GM23338 (cell line): ENCODE data around the gene OLA1. TPM values are rescaled to one million over a fixed set of nuclear protein-coding genes. Genes with fewer than 3 reads are reported as not detected.

Experiments used
- ATAC-seq: fragments of 200-7000 bp; cut with Tn5 transposase; 3 replicates; pipeline ENCODE4 v1.9.1; 2020
- DNase-seq: peaks from one replicate; pipeline ENCODE4 v3.0.0-alpha.2; 2015; ENCODE audit warnings: low spot score
- H2AFZ ChIP-seq: fragments of 200-600 bp; sonication (generic); 2 replicates; pipeline ENCODE4 v1.8.0; 2016; ENCODE audit warnings: antibody characterized with exemption, mild to moderate bottlenecking, moderate library complexity
- H3F3A ChIP-seq: fragments of 200-600 bp; sonication (generic); replicated peaks from 2 replicates; pipeline ENCODE4 v1.8.0; 2017; ENCODE audit warnings: antibody characterized with exemption, mixed run types, low read depth
- H3K27ac ChIP-seq: fragments of 200-600 bp; sonication (generic); 2 replicates; pipeline ENCODE4 v1.6.1; 2016; ENCODE audit warnings: low read depth
- H3K27me3 ChIP-seq: fragments of 200-600 bp; sonication (generic); 2 replicates; pipeline ENCODE4 v1.8.0; 2016; ENCODE audit warnings: mild to moderate bottlenecking, mixed run types, moderate library complexity; ENCODE audit not compliant: insufficient read depth
- H3K36me3 ChIP-seq: fragments of 200-600 bp; sonication (generic); 2 replicates; pipeline ENCODE4 v1.8.0; 2016; ENCODE audit warnings: mild to moderate bottlenecking; ENCODE audit not compliant: insufficient read depth
- H3K4me1 ChIP-seq: fragments of 200-600 bp; sonication (generic); 2 replicates; pipeline ENCODE4 v1.8.0; 2016; ENCODE audit warnings: mild to moderate bottlenecking, moderate library complexity; ENCODE audit not compliant: insufficient read depth
- H3K4me2 ChIP-seq: fragments of 200-600 bp; sonication (generic); 2 replicates; pipeline ENCODE4 v1.7.1; 2017; ENCODE audit warnings: mixed run types
- H3K4me3 ChIP-seq: fragments of 200-600 bp; sonication (generic); 2 replicates; pipeline ENCODE4 v1.6.1; 2016; ENCODE audit warnings: mixed run types
- H3K79me2 ChIP-seq: fragments of 200-600 bp; sonication (generic); replicated peaks from 2 replicates; pipeline ENCODE4 v1.8.0; 2017; ENCODE audit warnings: mild to moderate bottlenecking; ENCODE audit not compliant: insufficient read depth
- H3K9me2 ChIP-seq: fragments of 200-600 bp; sonication (generic); 2 replicates; pipeline ENCODE4 v1.8.0; 2017; ENCODE audit not compliant: insufficient read depth
- H4K20me1 ChIP-seq: fragments of 200-600 bp; sonication (generic); replicated peaks from 2 replicates; pipeline ENCODE4 v1.8.0; 2017; ENCODE audit warnings: mild to moderate bottlenecking; ENCODE audit not compliant: insufficient read depth
- H3K27ac Mint-ChIP-seq: 2 replicates; pipeline ENCODE4 v1.8.0; 2020; ENCODE audit warnings: inconsistent platforms, mild to moderate bottlenecking, moderate library complexity, mixed read lengths
- H3K27me3 Mint-ChIP-seq: 3 replicates; pipeline ENCODE4 v1.8.0; 2022; ENCODE audit warnings: low read depth, mild to moderate bottlenecking, moderate library complexity, mixed read lengths, inconsistent platforms; ENCODE audit not compliant: insufficient read depth, poor library complexity
- H3K36me3 Mint-ChIP-seq: 3 replicates; pipeline ENCODE4 v1.8.0; 2021; ENCODE audit warnings: low read depth, mild to moderate bottlenecking, inconsistent platforms, moderate library complexity, mixed read lengths
- H3K4me1 Mint-ChIP-seq: 3 replicates; pipeline ENCODE4 v1.8.0; 2020; ENCODE audit warnings: mild to moderate bottlenecking, inconsistent platforms, mixed read lengths
- H3K4me3 Mint-ChIP-seq: 3 replicates; pipeline ENCODE4 v1.8.0; 2021; ENCODE audit warnings: moderate library complexity, mild to moderate bottlenecking, inconsistent platforms, mixed read lengths
- H3K9me3 Mint-ChIP-seq: 3 replicates; pipeline ENCODE4 v1.8.0; 2020; ENCODE audit warnings: moderate library complexity, mild to moderate bottlenecking, inconsistent platforms, mixed read lengths
- EZH2phosphoT487 ChIP-seq: fragments of 200-600 bp; sonication (generic); IDR thresholded peaks from one replicate; pipeline ENCODE4 v1.8.1; 2018; ENCODE audit warnings: antibody characterized with exemption; ENCODE audit not compliant: unreplicated experiment
- JUNB ChIP-seq: IDR thresholded peaks from one replicate; pipeline ENCODE4 v1.6.1; 2016; ENCODE audit warnings: antibody characterized with exemption; ENCODE audit not compliant: unreplicated experiment
- NANOG ChIP-seq: IDR thresholded peaks from 2 replicates; pipeline ENCODE4 v1.6.1; 2016; ENCODE audit warnings: antibody characterized with exemption, borderline replicate concordance
- REST ChIP-seq: IDR thresholded peaks from one replicate; pipeline ENCODE4 v1.6.1; 2018; ENCODE audit warnings: antibody characterized with exemption; ENCODE audit not compliant: unreplicated experiment
- STAT1 ChIP-seq: IDR thresholded peaks from one replicate; pipeline ENCODE4 v1.6.1; 2016; ENCODE audit warnings: antibody characterized with exemption; ENCODE audit not compliant: unreplicated experiment
- ZNF114 ChIP-seq: fragments of 250-450 bp; sonication (Bioruptor Pico); IDR thresholded peaks from 2 replicates; pipeline ENCODE4 v1.5.0; 2020; ENCODE audit warnings: mild to moderate bottlenecking, moderate library complexity
- ZNF331 ChIP-seq: fragments of 250-450 bp; sonication (Bioruptor Pico); IDR thresholded peaks from 2 replicates; pipeline ENCODE4 v1.5.0; 2020; ENCODE audit warnings: low read depth, mild to moderate bottlenecking, moderate library complexity
- ZNF462 ChIP-seq: fragments of 250-450 bp; sonication (Bioruptor Pico); IDR thresholded peaks from 2 replicates; pipeline ENCODE4 v1.5.0; 2020; ENCODE audit warnings: mild to moderate bottlenecking, moderate library complexity
- polyA plus RNA-seq: library from polyadenylated mRNA; unstranded; fragments of >200 nt; fragmentation: Nextera tagmentation; extraction: Ambion mirVana; gene quantifications from 2 replicates; pipeline ENCODE4 v1.2.1, GENCODE V29; 2016
- total RNA-seq: library from RNA; depleted of rRNA; stranded (reverse); fragments of >200 nt; shearing (Covaris generic); gene quantifications from 2 replicates; pipeline ENCODE4 v1.2.3, GENCODE V29; 2014

Gene OLA1
- total and polyA plus RNA-seq, 2 experiments from 2014 or later = 104 to 242 TPM

DNA sequence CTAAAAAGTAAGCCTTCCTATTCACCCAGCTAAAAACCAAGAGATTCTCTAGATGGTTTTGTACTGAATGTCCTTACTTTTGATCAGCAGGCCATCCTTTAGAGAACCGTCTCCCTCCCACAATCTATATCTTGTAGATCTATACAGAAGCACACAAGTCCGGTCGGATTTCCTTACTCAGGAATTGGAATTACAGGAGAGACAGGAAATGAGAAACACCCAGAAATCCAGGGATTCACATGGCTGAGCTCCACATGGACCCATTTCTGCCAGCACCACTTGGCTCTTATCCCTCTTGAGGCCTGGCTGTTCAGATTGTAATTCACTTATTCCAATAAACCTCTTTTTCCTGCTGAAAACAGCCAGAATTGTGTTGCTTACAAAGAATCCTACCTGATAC lies 4.5 kb downstream of the OLA1 start (continued):
- no peak for TF ChIP-seq ZNF462

DNA sequence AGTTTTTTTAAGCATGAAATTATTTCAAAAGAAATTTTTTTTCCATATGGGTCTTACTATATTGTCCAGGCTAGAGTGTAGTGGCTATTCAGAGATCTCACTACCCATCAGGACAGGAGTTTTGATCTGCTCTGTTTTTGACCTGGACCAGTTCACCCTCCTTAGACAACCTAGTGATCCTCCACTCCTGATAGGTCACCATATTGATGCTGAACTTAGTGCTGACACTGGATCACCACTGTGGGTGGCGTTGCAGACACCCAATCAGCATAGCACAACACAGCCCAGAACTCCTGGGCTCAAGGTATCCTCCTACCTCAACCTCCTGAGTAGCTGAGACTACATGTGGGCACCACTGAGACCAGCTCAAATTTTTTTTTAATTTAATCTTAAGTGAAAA lies 8.2 kb downstream of the OLA1 start:
- ATAC-seq (no peak), DNase-seq (no peak)
- H3K4me1 Mint-ChIP-seq = peaks cover 13% of the 10 kb centered on the region
- Histone ChIP-seq H3K27me3 (no peaks in the 10 kb centered on the region), H4K20me1 (peaks cover 56% of the 10 kb centered on the region), H3K36me3 (no peaks in the 10 kb centered on the region), H3F3A (no peaks in the 10 kb centered on the region), H3K4me3 (no peak overlapping the region), H3K27ac (no peak overlapping the region), H2AFZ (no peak overlapping the region), H3K79me2 (peaks cover 100% of the 10 kb centered on the region), H3K4me1 (peaks cover 12% of the 10 kb centered on the region), H3K9me2 (no peaks in the 10 kb centered on the region), H3K4me2 (no peak overlapping the region)
- H3K27me3 Mint-ChIP-seq = peaks cover 2% of the 10 kb centered on the region
- H3K9me3 Mint-ChIP-seq = no peaks in the 10 kb centered on the region
- H3K27ac Mint-ChIP-seq = no peak overlapping the region
- no peak overlapping the region for H3K4me3 Mint-ChIP-seq
- peaks cover 16% of the 10 kb centered on the region for H3K36me3 Mint-ChIP-seq
- no peak for TF ChIP-seq EZH2phosphoT487
- no peak for TF ChIP-seq NANOG
- no peak for TF ChIP-seq STAT1
- no peak for TF ChIP-seq JUNB
- no peak for TF ChIP-seq ZNF331 (CRISPR knock-in tag)
- no peak for TF ChIP-seq REST
- no peak for TF ChIP-seq ZNF114 (CRISPR knock-in tag)
